Neural cell (in vitro differentiated cells): Measurements from ENCODE around the gene ZNF503. TPM values are rescaled to one million over a fixed set of nuclear protein-coding genes. Genes with fewer than 3 reads are reported as not detected.

ENCODE experiments used
- H2AFZ ChIP-seq: fragments of 200-600, 300-800 bp; sonication (generic), shearing (Covaris generic); 2 replicates; pipeline ENCODE4 v1.6.0; 2014; ENCODE audit warnings: low read depth, mild to moderate bottlenecking, antibody characterized with exemption, low read length, moderate library complexity
- H3F3A ChIP-seq: fragments of 200-600 bp; shearing (Covaris generic); 2 replicates; pipeline ENCODE4 v1.6.1; 2016; ENCODE audit warnings: mild to moderate bottlenecking, moderate library complexity, mixed read lengths, antibody characterized with exemption, low read length; ENCODE audit not compliant: insufficient read depth, poor library complexity, severe bottlenecking
- H3K27ac ChIP-seq: fragments of 200-600, 300-800 bp; sonication (generic), shearing (Covaris generic); 2 replicates; pipeline ENCODE4 v1.5.1; 2014; ENCODE audit warnings: mild to moderate bottlenecking, low read length, moderate library complexity
- H3K27me3 ChIP-seq: fragments of 300-800, 200-600 bp; sonication (generic), shearing (Covaris generic); 2 replicates; pipeline ENCODE4 v1.6.0; 2014; ENCODE audit warnings: mild to moderate bottlenecking, low read depth, low read length, moderate library complexity; ENCODE audit not compliant: insufficient read depth
- H3K36me3 ChIP-seq: fragments of 300-800, 200-600 bp; sonication (generic), shearing (Covaris generic); 2 replicates; pipeline ENCODE4 v1.5.1; 2014; ENCODE audit warnings: mild to moderate bottlenecking, antibody characterized with exemption, low read length, moderate library complexity; ENCODE audit not compliant: insufficient read depth
- H3K4me2 ChIP-seq: fragments of 300-800, 200-600 bp; sonication (generic), shearing (Covaris generic); 2 replicates; pipeline ENCODE4 v1.6.0; 2014; ENCODE audit warnings: mild to moderate bottlenecking, low read length
- H3K4me3 ChIP-seq: fragments of 300-800, 200-600 bp; sonication (generic), shearing (Covaris generic); 2 replicates; pipeline ENCODE4 v1.5.1; 2014; ENCODE audit warnings: mild to moderate bottlenecking, low read length, moderate library complexity
- H3K79me2 ChIP-seq: fragments of 200-600 bp; shearing (Covaris generic); replicated peaks from 2 replicates; pipeline ENCODE4 v1.6.0; 2014; ENCODE audit warnings: mild to moderate bottlenecking, low read length, moderate library complexity; ENCODE audit not compliant: insufficient read depth
- H3K9ac ChIP-seq: fragments of 300-800, 200-600 bp; sonication (generic), shearing (Covaris generic); 2 replicates; pipeline ENCODE4 v1.6.1; 2016; ENCODE audit warnings: mild to moderate bottlenecking, low read length, mixed read lengths
- H3K9me2 ChIP-seq: fragments of 200-600 bp; shearing (Covaris generic); 2 replicates; pipeline ENCODE4 v1.6.1; 2016; ENCODE audit warnings: mild to moderate bottlenecking, low read length, mixed read lengths; ENCODE audit not compliant: insufficient read depth
- H3K9me3 ChIP-seq: fragments of 200-600, 300-800 bp; sonication (generic), shearing (Covaris generic); 2 replicates; pipeline ENCODE4 v1.6.1; 2016; ENCODE audit warnings: mild to moderate bottlenecking, mixed run types, low read length, moderate library complexity, mixed read lengths
- H4K20me1 ChIP-seq: fragments of 200-600 bp; shearing (Covaris generic); 2 replicates; pipeline ENCODE4 v1.6.1; 2016; ENCODE audit warnings: mild to moderate bottlenecking, mixed run types; ENCODE audit not compliant: insufficient read depth
- CTCF ChIP-seq: fragments of 450-650 bp; IDR thresholded peaks from 2 replicates; pipeline ENCODE4 v1.5.1; 2014; ENCODE audit warnings: antibody characterized with exemption, mild to moderate bottlenecking, moderate library complexity; ENCODE audit not compliant: poor library complexity, severe bottlenecking
- EP300 ChIP-seq: fragments of 450-650 bp; conservative IDR thresholded peaks from 2 replicates; pipeline ENCODE4 v1.6.1; 2014; ENCODE audit warnings: antibody characterized with exemption, mild to moderate bottlenecking, moderate library complexity; ENCODE audit not compliant: poor library complexity, severe bottlenecking
- EZH2 ChIP-seq: fragments of 200-600, 300-800 bp; shearing (Covaris generic), sonication (generic); IDR thresholded peaks from 2 replicates; pipeline ENCODE4 v1.6.1; 2014; ENCODE audit warnings: antibody characterized with exemption, low read length, borderline replicate concordance, mild to moderate bottlenecking; ENCODE audit not compliant: insufficient read depth, poor library complexity, severe bottlenecking
- MXI1 ChIP-seq: fragments of 450-650 bp; conservative IDR thresholded peaks from 2 replicates; pipeline ENCODE4 v1.6.1; 2014; ENCODE audit warnings: antibody characterized with exemption, mild to moderate bottlenecking; ENCODE audit not compliant: poor library complexity, severe bottlenecking
- POLR2AphosphoS5 ChIP-seq: IDR thresholded peaks from 2 replicates; pipeline ENCODE4 v1.6.1; 2012
- RAD21 ChIP-seq: fragments of 450-650 bp; conservative IDR thresholded peaks from 2 replicates; pipeline ENCODE4 v1.6.1; 2014; ENCODE audit warnings: antibody characterized with exemption, mild to moderate bottlenecking, moderate library complexity
- REST ChIP-seq: IDR thresholded peaks from 2 replicates; pipeline ENCODE4 v1.6.1; 2012; ENCODE audit warnings: borderline replicate concordance
- SMC3 ChIP-seq: fragments of 450-650 bp; conservative IDR thresholded peaks from 2 replicates; pipeline ENCODE4 v1.6.1; 2014; ENCODE audit warnings: antibody characterized with exemption, mild to moderate bottlenecking, moderate library complexity; ENCODE audit not compliant: poor library complexity
- TAF1 ChIP-seq: IDR thresholded peaks from 2 replicates; pipeline ENCODE4 v1.6.1; 2012; ENCODE audit warnings: low read depth
- polyA plus RNA-seq: library from polyadenylated mRNA; depleted of rRNA; stranded (reverse); fragments of >200 nt; gene quantifications from 2 replicates; pipeline ENCODE4 v1.2.3, GENCODE V29; 2014

Gene ZNF503
- polyA plus RNA-seq, 1 donor from 2014 or later, result 41.4 TPM

- Histone ChIP-seq H3K36me3 (no peaks in the 10 kb centered on the region), H3K27ac (no peak overlapping the region), H3F3A (no peaks in the 10 kb centered on the region), H3K9me3 (no peaks in the 10 kb centered on the region), H3K4me3 (no peak overlapping the region), H4K20me1 (no peaks in the 10 kb centered on the region), H3K27me3 (no peaks in the 10 kb centered on the region), H3K4me2 (no peak overlapping the region), H3K9ac (no peak overlapping the region), H3K9me2 (no peaks in the 10 kb centered on the region), H3K79me2 (no peaks in the 10 kb centered on the region), H2AFZ (no peak overlapping the region)
- TF ChIP-seq RAD21, result no peak
- TF ChIP-seq POLR2AphosphoS5, result no peak
- TF ChIP-seq CTCF, result no peak
- no peak for TF ChIP-seq SMC3
- TF ChIP-seq REST, result no peak
- TF ChIP-seq EZH2, result no peak
- no peak for TF ChIP-seq MXI1
- no peak for TF ChIP-seq TAF1
- TF ChIP-seq EP300, result no peak
Observed at GRCh38 chr10:75418712-75419111, 17.1 kb upstream of the ZNF503 start.

- Histone ChIP-seq H3K4me3 (no peak overlapping the region), H3K9ac (no peak overlapping the region), H3K27ac (no peak overlapping the region), H3K79me2 (no peaks in the 10 kb centered on the region), H2AFZ (no peak overlapping the region), H3K36me3 (no peaks in the 10 kb centered on the region), H3K9me2 (no peaks in the 10 kb centered on the region), H3K4me2 (no peak overlapping the region), H3K27me3 (no peaks in the 10 kb centered on the region), H3K9me3 (no peaks in the 10 kb centered on the region), H3F3A (no peaks in the 10 kb centered on the region), H4K20me1 (no peaks in the 10 kb centered on the region)
- no peak for TF ChIP-seq RAD21
- TF ChIP-seq EZH2, result no peak
- TF ChIP-seq TAF1, result no peak
- no peak for TF ChIP-seq CTCF
- no peak for TF ChIP-seq MXI1
- TF ChIP-seq EP300, result no peak
- TF ChIP-seq POLR2AphosphoS5, result no peak
- TF ChIP-seq SMC3, result no peak
- no peak for TF ChIP-seq REST
Observed at GRCh38 chr10:75418293-75418692, 16.7 kb upstream of the ZNF503 start.
